Gastrocnemius medialis (tissue), 4 donors: ENCODE data around the gene ADIPOR2.

Source experiments
- POLR2A ChIP-seq, 2 donors: fragments of 450-650 bp; IDR thresholded peaks; one replicate each; pipeline ENCODE4 v1.6.1; 2017; ENCODE audit warnings: antibody characterized with exemption in 2 of 2, mild to moderate bottlenecking in 2 of 2, moderate library complexity in 2 of 2
- TF ChIP-seq, protein P1 (sequence below), 5 experiments: fragments of 450-650 bp in 3 of 5; fragments of 200-600 bp in 2 of 5; sonication (generic) in 2 of 5; IDR thresholded peaks in 4 of 5; conservative IDR thresholded peaks in 1 of 5; 1 replicate in 4 of 5; 2 replicates in 1 of 5; pipeline ENCODE4 v1.5.1; 2016 to 2019; ENCODE audit warnings: antibody characterized with exemption in 5 of 5, mild to moderate bottlenecking in 3 of 5, moderate library complexity in 3 of 5

GRCh38 chr12:1697271-1697670 is 6.4 kb downstream of the ADIPOR2 start:
- TF ChIP-seq, protein P1, sequence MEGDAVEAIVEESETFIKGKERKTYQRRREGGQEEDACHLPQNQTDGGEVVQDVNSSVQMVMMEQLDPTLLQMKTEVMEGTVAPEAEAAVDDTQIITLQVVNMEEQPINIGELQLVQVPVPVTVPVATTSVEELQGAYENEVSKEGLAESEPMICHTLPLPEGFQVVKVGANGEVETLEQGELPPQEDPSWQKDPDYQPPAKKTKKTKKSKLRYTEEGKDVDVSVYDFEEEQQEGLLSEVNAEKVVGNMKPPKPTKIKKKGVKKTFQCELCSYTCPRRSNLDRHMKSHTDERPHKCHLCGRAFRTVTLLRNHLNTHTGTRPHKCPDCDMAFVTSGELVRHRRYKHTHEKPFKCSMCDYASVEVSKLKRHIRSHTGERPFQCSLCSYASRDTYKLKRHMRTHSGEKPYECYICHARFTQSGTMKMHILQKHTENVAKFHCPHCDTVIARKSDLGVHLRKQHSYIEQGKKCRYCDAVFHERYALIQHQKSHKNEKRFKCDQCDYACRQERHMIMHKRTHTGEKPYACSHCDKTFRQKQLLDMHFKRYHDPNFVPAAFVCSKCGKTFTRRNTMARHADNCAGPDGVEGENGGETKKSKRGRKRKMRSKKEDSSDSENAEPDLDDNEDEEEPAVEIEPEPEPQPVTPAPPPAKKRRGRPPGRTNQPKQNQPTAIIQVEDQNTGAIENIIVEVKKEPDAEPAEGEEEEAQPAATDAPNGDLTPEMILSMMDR (IDR thresholded peaks at IDR 0.05 in 4 of 5, conservative IDR thresholded peaks at IDR 0.05 in 1 of 5), result no peak
- TF ChIP-seq POLR2A (IDR thresholded peaks at IDR 0.05), result no peak
